Measurements from ENCODE around the gene FAM174C. TPM values are rescaled to one million over a fixed set of nuclear protein-coding genes. Genes with fewer than 3 reads are reported as not detected.

FAM174C gene
- polyA plus RNA-seq, 4 donors, result 40.0 to 118 (median 82.3) TPM

- DNase-seq (peak in 1 of 2 donors; percentile 42), FAIRE-seq (no peak)
- Histone ChIP-seq H3K27ac (ENCODE audit: low read depth in 1 of 3, low read length in 2 of 3) (peak overlapping the region; percentile 4 to 93 (median 53)), H3K4me1 (ENCODE audit: control insufficient read depth in 3 of 3, insufficient read depth in 2 of 3, low read depth in 1 of 3, low read length in 2 of 3) (peaks cover 0 to 71% (median 4%) of the 10 kb centered on the region in 3 donors), H3K27me3 (ENCODE audit: control insufficient read depth in 3 of 3, insufficient read depth in 3 of 3, low read length in 3 of 3) (peaks cover 0 to 11% (median 3%) of the 10 kb centered on the region in 3 donors), H3K36me3 (ENCODE audit: control insufficient read depth in 3 of 3, insufficient read depth in 2 of 3, low read depth in 1 of 3, low read length in 3 of 3) (peaks cover 0 to 54% (median 0%) of the 10 kb centered on the region in 3 donors), H3K9me3 (ENCODE audit: control insufficient read depth in 2 of 2, insufficient read depth in 1 of 2, low read depth in 1 of 2, low read length in 1 of 2) (no peaks in the 10 kb centered on the region), H3K4me3 (ENCODE audit: low read depth in 1 of 3, low read length in 3 of 3) (peak overlapping the region; percentile 32 to 97 (median 80))
- WGBS, 3 donors, result 44 to 52% (median 51%) methylated on average over 47 to 55 of the region's 55 CpGs
Observed at GRCh38 chr19:1287354-1288225, 12.3 kb downstream of the FAM174C start.

GRCh38 chr19:1288226-1288612 is 12.9 kb downstream of the FAM174C start:
- no peak for DNase-seq
- WGBS, 3 donors, result 87 to 91% (median 88%) methylated on average over 15 to 18 of the region's 18 CpGs
- Histone ChIP-seq H3K9me3 (ENCODE audit: control insufficient read depth in 2 of 2, insufficient read depth in 1 of 2, low read depth in 1 of 2, low read length in 1 of 2) (no peaks in the 10 kb centered on the region), H3K36me3 (ENCODE audit: control insufficient read depth in 3 of 3, insufficient read depth in 2 of 3, low read depth in 1 of 3, low read length in 3 of 3) (peaks cover 0 to 60% (median 0%) of the 10 kb centered on the region in 3 donors), H3K27ac (ENCODE audit: low read depth in 1 of 3, low read length in 2 of 3) (peak overlapping the region in 2 of 3 donors; percentile 53 to 93), H3K4me1 (ENCODE audit: control insufficient read depth in 3 of 3, insufficient read depth in 2 of 3, low read depth in 1 of 3, low read length in 2 of 3) (peaks cover 0 to 73% (median 4%) of the 10 kb centered on the region in 3 donors), H3K4me3 (ENCODE audit: low read depth in 1 of 3, low read length in 3 of 3) (peak overlapping the region in 1 of 3 donors; percentile 97), H3K27me3 (ENCODE audit: control insufficient read depth in 3 of 3, insufficient read depth in 3 of 3, low read length in 3 of 3) (peaks cover 0 to 11% (median 3%) of the 10 kb centered on the region in 3 donors)
- no peak for FAIRE-seq

GRCh38 chr19:1288833-1289685 is 13.7 kb downstream of the FAM174C start:
- DNase-seq, result no peak
- H3K4me1 ChIP-seq (ENCODE audit: control insufficient read depth in 3 of 3, insufficient read depth in 2 of 3, low read depth in 1 of 3, low read length in 2 of 3), result peaks cover 0 to 70% (median 4%) of the 10 kb centered on the region in 3 donors
- peaks cover 0 to 11% (median 3%) of the 10 kb centered on the region in 3 donors for H3K27me3 ChIP-seq (ENCODE audit: control insufficient read depth in 3 of 3, insufficient read depth in 3 of 3, low read length in 3 of 3)
- no peak for FAIRE-seq
- H3K9me3 ChIP-seq (ENCODE audit: control insufficient read depth in 2 of 2, insufficient read depth in 1 of 2, low read depth in 1 of 2, low read length in 1 of 2), result no peaks in the 10 kb centered on the region
- H3K4me3 ChIP-seq (ENCODE audit: low read depth in 1 of 3, low read length in 3 of 3), result peak overlapping the region in 1 of 3 donors; percentile 8
- no peak overlapping the region for H3K27ac ChIP-seq (ENCODE audit: low read depth in 1 of 3, low read length in 2 of 3)
- 78 to 82% (median 80%) methylated on average over 39 to 41 of the region's 41 CpGs for WGBS, 3 donors
- peaks cover 0 to 68% (median 0%) of the 10 kb centered on the region in 3 donors for H3K36me3 ChIP-seq (ENCODE audit: control insufficient read depth in 3 of 3, insufficient read depth in 2 of 3, low read depth in 1 of 3, low read length in 3 of 3)

- H3K27me3 ChIP-seq (ENCODE audit: control insufficient read depth in 3 of 3, insufficient read depth in 3 of 3, low read length in 3 of 3), result peaks cover 0 to 11% (median 3%) of the 10 kb centered on the region in 3 donors
- H3K9me3 ChIP-seq (ENCODE audit: control insufficient read depth in 2 of 2, insufficient read depth in 1 of 2, low read depth in 1 of 2, low read length in 1 of 2), result no peaks in the 10 kb centered on the region
- peaks cover 0 to 66% (median 4%) of the 10 kb centered on the region in 3 donors for H3K4me1 ChIP-seq (ENCODE audit: control insufficient read depth in 3 of 3, insufficient read depth in 2 of 3, low read depth in 1 of 3, low read length in 2 of 3)
- H3K27ac ChIP-seq (ENCODE audit: low read depth in 1 of 3, low read length in 2 of 3), result no peak overlapping the region
- DNase-seq, result no peak
- no peak for FAIRE-seq
- H3K4me3 ChIP-seq (ENCODE audit: low read depth in 1 of 3, low read length in 3 of 3), result no peak overlapping the region
- WGBS, 3 donors, result 63 to 79% (median 65%) methylated on average over 18 to 19 of the region's 19 CpGs
- peaks cover 0 to 74% (median 0%) of the 10 kb centered on the region in 3 donors for H3K36me3 ChIP-seq (ENCODE audit: control insufficient read depth in 3 of 3, insufficient read depth in 2 of 3, low read depth in 1 of 3, low read length in 3 of 3)
Observed at GRCh38 chr19:1289686-1290025, 14.3 kb downstream of the FAM174C start.

DNA sequence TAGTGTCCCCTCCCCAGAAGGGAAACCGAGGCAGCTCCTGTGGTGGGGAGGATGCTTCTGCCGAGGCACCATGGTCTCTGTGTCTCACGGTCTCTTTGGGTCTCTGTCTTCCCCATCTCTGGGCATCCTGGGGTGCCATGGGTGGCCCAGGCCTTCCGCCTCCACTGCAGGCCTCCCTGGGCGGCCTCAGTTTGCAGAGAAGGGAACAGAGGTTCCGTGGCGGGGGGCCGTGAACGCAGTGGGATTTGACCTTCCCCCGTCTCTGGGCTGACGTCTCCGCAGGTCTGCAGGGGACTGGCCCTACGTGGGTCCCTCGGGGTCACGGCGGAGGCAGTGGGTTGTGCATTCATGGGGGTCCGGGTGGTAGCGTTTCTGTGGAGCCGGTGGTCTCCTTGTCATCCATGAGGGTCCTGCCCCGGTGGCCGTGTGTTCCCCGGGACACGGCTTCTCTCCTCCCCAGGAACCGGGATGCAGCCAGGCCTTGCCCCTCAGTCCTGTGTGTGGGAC is 14.9 kb downstream of the FAM174C start:
- WGBS, 3 donors, result 79 to 87% (median 86%) methylated on average over 24 of the region's 24 CpGs
- Histone ChIP-seq H3K27me3 (ENCODE audit: control insufficient read depth in 3 of 3, insufficient read depth in 3 of 3, low read length in 3 of 3) (peaks cover 0 to 11% (median 0%) of the 10 kb centered on the region in 3 donors), H3K4me3 (ENCODE audit: low read depth in 1 of 3, low read length in 3 of 3) (peak overlapping the region in 1 of 3 donors; percentile 48), H3K36me3 (ENCODE audit: control insufficient read depth in 3 of 3, insufficient read depth in 2 of 3, low read depth in 1 of 3, low read length in 3 of 3) (peaks cover 0 to 77% (median 0%) of the 10 kb centered on the region in 3 donors), H3K4me1 (ENCODE audit: control insufficient read depth in 3 of 3, insufficient read depth in 2 of 3, low read depth in 1 of 3, low read length in 2 of 3) (peaks cover 0 to 66% (median 4%) of the 10 kb centered on the region in 3 donors), H3K27ac (ENCODE audit: low read depth in 1 of 3, low read length in 2 of 3) (peak overlapping the region; percentile 1 to 94 (median 77)), H3K9me3 (ENCODE audit: control insufficient read depth in 2 of 2, insufficient read depth in 1 of 2, low read depth in 1 of 2, low read length in 1 of 2) (no peaks in the 10 kb centered on the region)
- no peak for FAIRE-seq
- no peak for DNase-seq

- FAIRE-seq (no peak), DNase-seq (peak; percentile 92 to 93)
- peaks cover 0 to 69% (median 4%) of the 10 kb centered on the region in 3 donors for H3K4me1 ChIP-seq (ENCODE audit: control insufficient read depth in 3 of 3, insufficient read depth in 2 of 3, low read depth in 1 of 3, low read length in 2 of 3)
- peak overlapping the region; percentile 64 to 94 (median 77) for H3K27ac ChIP-seq (ENCODE audit: low read depth in 1 of 3, low read length in 2 of 3)
- peak overlapping the region in 2 of 3 donors; percentile 21 to 48 for H3K4me3 ChIP-seq (ENCODE audit: low read depth in 1 of 3, low read length in 3 of 3)
- 19 to 56% (median 37%) methylated on average over 37 to 40 of the region's 40 CpGs for WGBS, 3 donors
- peaks cover 0 to 82% (median 0%) of the 10 kb centered on the region in 3 donors for H3K36me3 ChIP-seq (ENCODE audit: control insufficient read depth in 3 of 3, insufficient read depth in 2 of 3, low read depth in 1 of 3, low read length in 3 of 3)
- H3K27me3 ChIP-seq (ENCODE audit: control insufficient read depth in 3 of 3, insufficient read depth in 3 of 3, low read length in 3 of 3), result peaks cover 0 to 10% (median 0%) of the 10 kb centered on the region in 3 donors
- no peaks in the 10 kb centered on the region for H3K9me3 ChIP-seq (ENCODE audit: control insufficient read depth in 2 of 2, insufficient read depth in 1 of 2, low read depth in 1 of 2, low read length in 1 of 2)
Observed at GRCh38 chr19:1290703-1291651, 15.6 kb downstream of the FAM174C start.

- DNase-seq (peak; percentile 79 to 81), FAIRE-seq (no peak)
- Histone ChIP-seq H3K36me3 (ENCODE audit: control insufficient read depth in 3 of 3, insufficient read depth in 2 of 3, low read depth in 1 of 3, low read length in 3 of 3) (peaks cover 0 to 87% (median 0%) of the 10 kb centered on the region in 3 donors), H3K27me3 (ENCODE audit: control insufficient read depth in 3 of 3, insufficient read depth in 3 of 3, low read length in 3 of 3) (peaks cover 0 to 5% (median 0%) of the 10 kb centered on the region in 3 donors), H3K4me3 (ENCODE audit: low read depth in 1 of 3, low read length in 3 of 3) (peak overlapping the region in 1 of 3 donors; percentile 18), H3K4me1 (ENCODE audit: control insufficient read depth in 3 of 3, insufficient read depth in 2 of 3, low read depth in 1 of 3, low read length in 2 of 3) (peaks cover 0 to 69% (median 4%) of the 10 kb centered on the region in 3 donors), H3K27ac (ENCODE audit: low read depth in 1 of 3, low read length in 2 of 3) (peak overlapping the region in 2 of 3 donors; percentile 77 to 94), H3K9me3 (ENCODE audit: control insufficient read depth in 2 of 2, insufficient read depth in 1 of 2, low read depth in 1 of 2, low read length in 1 of 2) (no peaks in the 10 kb centered on the region)
- WGBS, 3 donors, result 12 to 45% (median 33%) methylated on average over 25 of the region's 25 CpGs
Observed at GRCh38 chr19:1291761-1292418, 16.6 kb downstream of the FAM174C start.
